NCI-H2107 treated with DMSO at 0.1 percent for 48 hours (cell line): ENCODE results near the gene IRAK3.
"Not testable (repeated sequence)": the region's sequence is repeated elsewhere in the genome, so short reads cannot be mapped to it uniquely, and the experiment has no call there.

Source experiments
- DNase-seq: peaks from one replicate; lab custom pipeline; 2025; ENCODE audit not compliant: unreplicated experiment; lab: John Stamatoyannopoulos, UW

Gene IRAK3

GRCh38 chr12:66302827-66303169 lies 113.8 kb downstream of the IRAK3 start:
- DNase-seq, result no peak

- not testable (repeated sequence) for DNase-seq
Measured at GRCh38 chr12:66303316-66303804, 114.3 kb downstream of the IRAK3 start.
